HG03064 (cell line): ENCODE measurements around the gene ARSA.

Experiments
- ATAC-seq: cut with Tn5 transposase; IDR thresholded peaks from one replicate; pipeline ENCODE4 v1.9.1; 2021; ENCODE audit warnings: low read depth; ENCODE audit not compliant: unreplicated experiment

Gene ARSA

GRCh38 chr22:50606165-50606945, 21.6 kb downstream of the ARSA start:
- no peak for ATAC-seq

GRCh38 chr22:50605613-50606074, 22.3 kb downstream of the ARSA start:
- ATAC-seq: no peak

GRCh38 chr22:50605002-50605612, 22.8 kb downstream of the ARSA start:
- no peak for ATAC-seq

- no peak for ATAC-seq
Measured at GRCh38 chr22:50604256-50605001, 23.5 kb downstream of the ARSA start.

- ATAC-seq: no peak
Measured at GRCh38 chr22:50603511-50604255, 24.3 kb downstream of the ARSA start.

- no peak for ATAC-seq
Measured at GRCh38 chr22:50602338-50602700, 25.6 kb downstream of the ARSA start.

GRCh38 chr22:50601669-50602337, 26.1 kb downstream of the ARSA start:
- no peak for ATAC-seq

- no peak for ATAC-seq
Measured at GRCh38 chr22:50600967-50601668, 26.8 kb downstream of the ARSA start.

- no peak for ATAC-seq
Measured at GRCh38 chr22:50600538-50600937, 27.4 kb downstream of the ARSA start, which contains the start of gene MAPK8IP2. Gene MAPK8IP2, plus strand, starts transcription at chr22:50600793. Its CDS starts 26 bp downstream, at chr22:50600819.

- no peak for ATAC-seq
Measured at GRCh38 chr22:50599816-50600455, 28.0 kb downstream of the ARSA start.

- ATAC-seq: no peak
Measured at GRCh38 chr22:50597097-50597496, 30.9 kb downstream of the ARSA start.

GRCh38 chr22:50595189-50595588, 32.8 kb downstream of the ARSA start:
- no peak for ATAC-seq

GRCh38 chr22:50587407-50587806, 40.5 kb downstream of the ARSA start:
- no peak for ATAC-seq

- no peak for ATAC-seq
Measured at GRCh38 chr22:50586416-50586815, 41.5 kb downstream of the ARSA start.

GRCh38 chr22:50585781-50586180, 42.2 kb downstream of the ARSA start:
- ATAC-seq: no peak

- no peak for ATAC-seq
Measured at GRCh38 chr22:50585238-50585637, 42.7 kb downstream of the ARSA start.

- ATAC-seq: no peak
Measured at GRCh38 chr22:50584106-50585096, 43.6 kb downstream of the ARSA start.
